NCI-H1694 (cell line): ENCODE results near the gene SINHCAF.

ENCODE experiments used
- DNase-seq: peaks from one replicate; lab custom pipeline; 2025; lab: John Stamatoyannopoulos, UW

The SINHCAF gene

DNA sequence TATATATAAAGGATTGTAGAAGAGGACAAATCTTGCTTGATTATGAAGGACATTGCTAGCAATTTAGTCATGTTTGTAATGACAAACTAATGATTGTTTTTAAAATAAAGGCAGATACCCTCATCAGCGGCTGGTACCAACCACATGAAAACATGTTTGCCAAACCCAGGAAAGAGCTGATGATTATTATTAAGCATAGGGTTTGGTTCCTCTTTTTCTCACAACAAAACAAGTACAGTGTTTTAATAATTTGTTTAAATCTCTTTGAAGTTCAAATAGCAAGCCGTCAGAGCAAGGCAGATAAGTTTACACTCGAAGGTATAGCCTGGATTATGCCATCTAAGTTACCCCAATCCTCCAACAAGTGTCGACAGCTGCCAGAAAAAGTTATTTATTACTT, 5.3 kb upstream of the SINHCAF start:
- no peak for DNase-seq

DNA sequence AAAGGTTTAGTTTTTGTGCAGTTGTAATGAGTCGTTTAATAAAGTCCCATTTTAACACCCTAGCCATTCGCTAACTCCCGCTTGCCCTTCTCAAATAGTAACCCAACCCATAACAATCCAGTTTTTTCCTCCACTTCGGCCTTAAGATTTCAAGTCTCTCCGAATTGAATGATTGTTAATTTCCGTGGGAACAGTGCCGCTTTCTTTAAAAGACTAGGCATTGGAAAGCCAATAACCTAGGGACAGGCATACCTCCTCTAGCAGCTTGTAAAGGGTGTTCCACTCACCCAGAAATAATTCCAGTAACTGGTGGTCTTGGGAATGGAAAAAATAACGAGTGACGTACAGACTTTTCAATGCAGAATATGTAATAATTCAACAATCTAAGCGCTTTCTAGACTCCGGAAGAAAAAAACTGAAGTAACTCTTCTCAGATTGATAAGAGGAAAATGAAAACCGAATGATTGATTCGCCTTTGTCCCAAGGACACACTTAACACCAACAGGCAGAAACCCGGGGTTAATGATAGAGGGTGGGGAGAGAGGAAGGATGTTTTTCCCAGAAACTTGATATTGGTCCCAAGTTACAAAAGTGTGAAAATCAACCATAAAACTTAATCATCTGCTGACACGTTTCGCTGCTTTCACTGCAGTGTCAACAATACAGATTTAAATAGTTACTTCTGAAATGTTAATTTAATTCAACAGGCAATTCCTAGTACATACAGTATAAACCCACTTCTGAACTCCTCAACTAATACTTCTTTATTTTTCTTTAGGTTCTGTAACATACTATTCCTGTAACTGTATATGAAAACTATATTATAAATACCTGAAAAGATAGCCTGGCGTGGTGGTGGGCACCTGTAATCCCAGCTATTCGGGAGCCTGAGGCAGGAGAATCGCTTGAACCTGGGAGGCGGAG, 1.0 kb upstream of the SINHCAF start:
- no peak for DNase-seq

DNA sequence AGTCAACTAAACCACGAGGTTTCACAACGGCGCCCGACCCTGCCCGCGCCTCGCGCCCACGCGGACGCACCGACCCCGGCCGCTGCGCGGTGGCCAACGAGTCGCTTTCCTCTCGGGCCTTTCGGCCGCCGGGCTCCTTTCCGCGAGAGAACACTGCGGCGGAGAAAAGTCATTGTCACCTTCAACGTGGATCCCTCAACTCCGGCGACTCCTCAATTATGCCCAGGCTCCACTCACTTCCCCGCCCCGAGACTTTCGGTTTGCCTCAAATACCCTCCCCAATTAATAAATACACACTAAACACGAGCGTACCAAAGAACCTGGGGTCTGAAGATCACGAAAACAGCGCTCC, 450 bp downstream of the SINHCAF start:
- DNase-seq: no peak

DNA sequence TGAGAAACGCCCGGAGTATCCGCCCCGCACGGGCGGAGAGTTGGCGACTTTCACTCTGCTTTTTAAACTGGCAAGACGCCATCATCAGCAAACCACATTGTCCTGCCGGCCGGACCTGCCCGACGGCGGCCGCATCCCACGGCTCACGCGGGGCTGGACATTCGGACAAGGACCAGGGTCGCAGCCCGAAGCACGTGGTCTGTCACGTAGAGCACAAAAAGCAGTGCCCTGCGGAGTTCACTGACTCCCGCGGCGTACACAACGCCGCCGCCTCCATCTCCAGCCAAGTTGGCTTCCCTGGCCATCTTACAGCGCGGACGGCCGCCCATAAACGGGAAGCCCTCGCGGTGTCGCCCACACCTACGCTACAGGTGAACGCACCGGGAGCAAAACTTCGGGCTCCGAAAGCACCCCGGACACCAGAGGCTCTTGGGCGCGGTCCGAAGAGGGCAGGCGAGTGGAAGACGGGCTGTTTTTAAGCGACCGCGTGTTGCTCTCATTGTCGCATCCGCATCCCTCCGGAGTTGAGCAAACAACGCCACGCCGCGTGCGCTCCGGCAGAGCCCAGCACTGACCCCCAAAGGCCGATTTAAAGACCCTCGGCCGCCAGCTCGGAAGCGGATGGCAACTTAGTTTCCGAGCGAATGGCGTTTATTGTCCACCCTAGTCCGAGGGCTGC, 966 bp downstream of the SINHCAF start:
- peak; percentile 11 for DNase-seq

DNA sequence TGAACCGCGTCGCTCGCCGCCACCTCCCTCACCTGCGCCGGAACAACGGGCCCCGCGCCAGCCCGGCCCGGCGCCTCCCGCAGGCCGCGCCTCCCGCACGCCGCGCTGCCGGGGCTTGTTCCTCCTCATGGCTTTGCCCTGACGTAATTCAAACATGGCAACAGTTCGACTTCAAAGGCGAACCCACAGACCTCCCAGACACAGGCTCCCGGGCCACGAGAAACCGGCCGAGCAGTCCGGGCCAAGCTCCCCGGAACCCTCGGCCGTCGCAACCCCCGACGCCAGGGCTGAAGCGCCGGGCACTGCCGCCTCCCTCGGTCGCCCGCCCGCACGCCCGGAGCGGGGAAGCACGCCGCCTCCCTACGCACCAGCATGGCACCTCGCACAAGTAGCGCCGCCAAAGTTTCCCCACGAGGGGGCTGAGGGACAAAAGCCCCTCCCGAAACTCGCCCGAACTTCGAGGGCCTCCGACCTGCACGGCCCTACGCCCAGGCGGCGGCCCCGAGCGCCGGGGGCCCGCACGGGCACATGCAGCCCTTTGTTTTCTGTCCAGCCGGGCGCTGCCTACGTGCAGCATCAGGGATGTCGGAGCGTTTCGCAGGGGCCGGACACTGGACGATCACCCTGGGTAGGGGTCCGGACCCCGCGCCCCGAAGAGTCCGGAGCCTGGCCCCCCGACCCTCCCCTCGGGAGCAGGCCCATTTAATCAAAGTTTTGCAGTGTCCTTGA, 1.7 kb downstream of the SINHCAF start:
- DNase-seq: peak; percentile 66

DNA sequence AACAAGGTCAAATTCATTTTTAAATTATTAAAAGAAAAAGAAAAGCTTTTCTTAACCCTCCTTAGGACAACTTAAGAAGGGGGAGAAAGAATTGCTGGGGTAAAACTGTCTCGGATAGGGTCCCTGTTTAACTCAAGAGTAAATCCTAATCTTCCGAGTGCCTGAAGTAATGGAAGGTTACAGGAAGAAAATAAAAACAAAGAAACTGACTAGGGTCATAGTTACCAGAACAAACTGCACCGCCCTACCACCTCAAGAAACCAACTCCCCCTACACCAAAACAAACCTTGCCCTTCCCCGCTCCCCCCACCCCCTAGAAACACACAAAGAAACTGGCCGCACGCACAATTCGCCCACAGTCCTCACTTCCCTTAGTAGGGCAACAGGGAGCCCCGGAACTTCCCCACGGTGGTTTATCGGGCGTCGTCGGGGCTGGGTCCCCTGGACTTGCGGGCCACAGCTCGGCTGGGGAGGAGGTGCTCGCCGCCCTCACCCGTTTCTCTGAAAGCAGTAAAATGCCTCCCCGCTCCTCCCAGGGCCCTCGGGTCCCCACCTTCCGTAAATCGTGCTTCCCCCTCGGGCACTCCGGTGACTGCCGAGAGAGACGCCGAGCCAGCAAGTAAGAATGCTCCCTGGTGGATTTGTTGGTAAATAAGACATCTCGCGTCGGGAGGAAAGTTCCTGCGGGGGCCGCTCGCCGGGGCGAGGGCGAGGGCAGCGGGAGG, 2.4 kb downstream of the SINHCAF start:
- DNase-seq: no peak

DNA sequence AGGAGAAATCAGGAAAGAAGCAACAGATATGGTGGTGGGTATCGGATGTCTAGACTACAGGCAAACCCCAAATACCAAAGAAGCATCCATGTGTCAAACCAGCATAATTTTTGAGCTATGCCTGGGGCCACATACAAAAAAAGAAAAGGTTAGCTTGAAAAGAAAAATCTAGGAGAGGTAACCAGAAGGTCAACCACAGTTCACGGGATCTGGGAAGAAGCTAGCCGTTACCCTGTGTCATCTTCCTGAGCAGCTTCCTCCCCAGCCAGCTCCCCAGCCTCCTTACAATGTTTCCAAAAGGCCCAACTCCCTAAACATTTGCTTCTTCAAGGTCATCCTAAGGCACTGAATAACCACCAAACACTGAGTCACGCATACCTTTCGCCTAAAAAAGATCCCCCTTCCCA, 3.1 kb downstream of the SINHCAF start:
- no peak for DNase-seq

DNA sequence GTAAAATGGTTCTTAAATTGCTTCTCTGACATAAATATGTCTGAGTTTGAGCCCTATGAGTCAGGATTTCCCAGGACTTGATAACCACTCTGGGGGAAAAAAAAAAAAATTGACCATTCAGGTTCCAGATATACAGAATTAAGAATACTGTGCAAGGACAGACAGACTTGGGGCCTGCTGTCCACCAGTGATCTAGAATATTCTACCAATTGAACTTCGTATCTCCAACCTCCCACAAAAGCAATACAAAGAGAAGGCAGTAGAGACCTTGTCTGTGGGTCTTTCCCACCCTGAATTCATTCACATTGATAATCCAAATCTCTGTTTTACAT, 4.1 kb downstream of the SINHCAF start:
- no peak for DNase-seq

DNA sequence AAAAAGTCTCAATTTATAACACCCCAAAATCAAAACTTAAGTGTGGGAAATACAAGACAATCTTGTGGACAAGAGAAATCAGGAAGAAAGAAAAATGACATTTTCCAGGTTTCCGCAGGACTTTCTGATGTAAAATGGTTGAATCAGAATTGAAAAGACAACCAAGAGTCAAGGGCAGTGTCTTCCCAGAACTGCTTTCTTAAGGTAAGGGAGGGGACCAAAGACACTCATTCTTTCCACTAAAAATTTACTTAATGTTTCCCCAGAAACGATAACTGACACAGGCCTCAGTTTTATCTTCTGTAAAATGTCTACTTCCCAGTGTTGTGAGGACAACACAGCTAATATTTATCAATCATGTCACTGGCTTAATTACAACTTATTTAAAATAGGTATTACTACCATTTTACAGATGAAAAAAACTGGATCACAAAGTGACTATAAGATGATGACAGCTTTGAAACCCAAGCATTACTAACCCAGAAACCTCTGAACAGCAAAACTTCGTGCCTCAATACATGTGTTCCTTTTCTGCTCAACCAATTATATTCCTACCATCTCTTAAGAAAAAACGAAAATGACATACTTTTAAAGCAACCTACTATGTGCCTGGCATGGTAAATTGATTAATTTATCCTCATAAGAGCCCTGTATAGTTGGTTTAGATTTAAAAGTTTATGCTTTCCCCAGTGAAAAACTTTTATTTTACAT, 4.6 kb downstream of the SINHCAF start:
- no peak for DNase-seq

DNA sequence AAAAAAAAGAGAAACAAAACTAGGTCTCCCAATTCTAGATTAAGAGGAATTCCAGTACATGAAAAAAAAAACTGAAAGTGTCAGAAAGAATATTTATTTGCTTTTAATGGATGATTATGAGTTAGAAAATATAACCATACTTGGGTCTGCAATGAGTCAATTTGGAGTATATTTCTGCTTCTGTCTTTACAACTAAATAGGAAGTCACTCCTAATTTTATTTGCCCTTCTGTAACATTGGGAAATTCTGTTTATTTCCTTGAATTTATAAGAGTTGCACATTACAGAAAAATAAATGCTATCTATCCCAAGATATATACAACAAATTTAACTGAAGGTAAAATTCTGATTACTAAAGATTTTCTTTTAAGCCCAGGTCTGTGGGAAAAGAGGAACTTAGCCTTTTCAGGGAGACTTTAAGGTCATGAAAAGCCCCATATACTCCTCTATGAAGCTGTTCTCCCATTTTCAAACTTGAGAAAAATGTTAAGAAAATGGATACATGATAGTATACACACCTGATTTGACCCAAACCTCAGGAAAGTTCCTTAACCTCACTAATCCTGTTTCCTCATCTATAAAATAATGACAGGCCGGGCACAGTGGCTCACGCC, 7.2 kb downstream of the SINHCAF start:
- DNase-seq: no peak

DNA sequence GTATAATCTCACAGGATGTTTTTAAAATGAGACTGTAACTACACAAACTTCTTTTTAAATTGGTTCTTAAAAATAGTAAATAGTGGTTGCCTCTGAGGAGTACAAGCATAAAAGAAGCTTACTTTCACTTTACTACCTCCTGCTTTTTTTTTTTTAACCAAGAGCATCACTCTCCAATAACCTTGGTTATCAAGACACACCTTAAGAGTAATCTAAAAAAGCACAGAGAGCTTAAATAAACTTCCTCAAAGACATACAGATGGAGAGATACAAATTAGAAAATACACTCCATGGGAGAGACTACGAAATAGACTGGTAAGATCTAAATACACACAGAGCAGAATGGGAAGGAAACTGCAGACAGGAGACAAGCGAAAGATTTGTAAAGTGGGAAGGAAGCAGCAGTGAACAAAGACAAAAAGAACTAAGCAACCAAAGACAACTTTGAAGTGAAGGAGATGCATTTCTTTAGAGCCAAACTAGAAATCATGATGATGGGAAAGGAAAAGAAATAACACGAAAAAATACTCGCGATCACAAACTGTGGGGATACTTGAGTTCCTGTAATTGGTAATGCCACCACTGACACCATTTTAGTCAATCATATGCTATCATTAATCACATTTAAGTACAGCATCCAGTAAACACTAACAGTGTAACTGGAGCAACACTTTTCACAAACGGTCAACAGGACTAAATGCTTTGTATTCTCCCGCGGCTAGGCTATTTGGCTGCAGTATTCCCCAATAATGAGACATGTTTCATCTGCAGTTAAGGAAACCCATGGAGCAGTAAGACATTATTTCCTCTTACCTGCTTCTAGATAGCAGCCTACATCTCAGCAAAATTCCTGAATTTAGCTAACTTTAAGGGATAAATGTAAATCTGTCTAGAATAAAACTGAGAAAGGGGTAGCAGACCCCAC, 8.2 kb downstream of the SINHCAF start:
- DNase-seq: no peak

DNA sequence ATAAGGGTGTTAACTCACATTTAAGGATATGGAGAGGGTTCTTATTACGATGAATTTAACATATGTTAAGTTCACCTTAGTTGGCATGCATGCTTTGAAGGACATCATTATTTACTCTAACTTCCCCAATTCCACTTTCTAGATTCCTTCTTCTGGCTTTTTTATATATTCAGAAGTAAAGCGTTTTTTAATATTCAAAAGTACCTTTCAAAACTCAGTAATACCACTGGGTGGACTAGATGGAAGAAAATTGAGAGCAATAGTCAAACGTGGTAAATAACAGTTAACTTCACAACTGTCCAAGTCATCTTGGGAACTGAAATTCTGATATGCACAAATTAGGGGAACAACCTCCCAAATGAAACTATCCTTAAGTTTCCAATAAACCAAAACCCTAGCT, 9.1 kb downstream of the SINHCAF start:
- no peak for DNase-seq

DNA sequence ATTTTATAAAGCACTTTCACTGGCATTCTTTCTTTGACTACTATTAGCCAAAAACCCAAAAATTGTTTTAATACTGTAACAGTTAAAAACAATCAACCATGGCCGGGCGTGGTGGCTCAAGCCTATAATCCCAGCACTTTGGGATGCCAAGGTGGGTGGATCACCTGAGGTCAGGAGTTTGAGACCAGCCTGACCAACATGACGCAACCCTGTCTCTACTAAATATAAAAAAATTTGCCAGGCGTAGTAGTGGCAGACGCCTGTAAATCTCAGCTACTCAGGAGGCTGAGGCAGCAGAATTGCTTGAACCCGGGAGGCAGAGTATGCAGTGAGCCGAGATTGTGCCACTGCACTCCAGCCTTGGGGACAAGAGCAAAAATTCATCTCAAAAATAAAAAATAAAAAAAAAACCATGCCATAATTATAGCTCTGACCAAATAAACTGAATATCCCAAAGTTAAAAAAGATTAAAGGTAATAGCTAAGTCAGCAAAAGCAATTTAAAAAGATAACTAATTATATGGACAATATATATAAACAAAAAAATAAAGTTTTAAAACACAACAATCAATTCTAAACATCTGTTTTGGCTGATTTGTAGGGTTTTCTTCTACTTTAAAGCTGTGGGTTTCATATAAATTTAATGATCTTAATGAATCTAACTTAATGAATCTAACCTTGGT, 10.0 kb downstream of the SINHCAF start:
- no peak for DNase-seq

DNA sequence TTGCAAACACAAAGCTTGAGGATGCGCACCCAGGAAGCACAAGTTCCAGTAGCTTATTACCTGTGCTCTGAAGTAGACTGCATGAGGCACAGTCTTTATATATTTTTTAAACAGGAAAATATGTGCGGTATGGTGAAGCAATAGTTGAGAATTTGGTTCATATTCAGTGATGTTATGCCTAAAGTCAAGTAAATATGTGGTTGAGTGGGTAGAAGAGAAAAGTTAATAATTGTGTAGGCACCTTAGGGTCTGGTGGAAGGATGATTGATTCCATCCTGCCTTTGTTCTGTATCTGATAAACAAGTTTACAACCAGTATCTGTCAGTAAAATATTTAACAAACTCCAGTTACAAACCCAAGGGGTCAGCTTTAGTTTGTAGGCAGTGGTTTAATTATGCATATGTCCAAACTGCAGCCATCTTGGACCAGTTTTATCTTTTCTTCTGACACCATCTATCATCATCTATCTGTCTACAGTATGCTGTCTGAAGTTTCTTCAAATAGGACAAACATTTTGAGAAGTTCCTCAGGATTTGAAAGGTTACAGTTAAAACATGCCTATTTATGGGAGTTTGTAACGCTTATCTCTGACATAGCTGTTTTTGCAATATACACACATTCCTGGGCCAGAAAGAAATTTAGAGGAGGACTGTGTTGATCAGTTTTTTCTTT, 10.8 kb downstream of the SINHCAF start:
- DNase-seq: no peak

DNA sequence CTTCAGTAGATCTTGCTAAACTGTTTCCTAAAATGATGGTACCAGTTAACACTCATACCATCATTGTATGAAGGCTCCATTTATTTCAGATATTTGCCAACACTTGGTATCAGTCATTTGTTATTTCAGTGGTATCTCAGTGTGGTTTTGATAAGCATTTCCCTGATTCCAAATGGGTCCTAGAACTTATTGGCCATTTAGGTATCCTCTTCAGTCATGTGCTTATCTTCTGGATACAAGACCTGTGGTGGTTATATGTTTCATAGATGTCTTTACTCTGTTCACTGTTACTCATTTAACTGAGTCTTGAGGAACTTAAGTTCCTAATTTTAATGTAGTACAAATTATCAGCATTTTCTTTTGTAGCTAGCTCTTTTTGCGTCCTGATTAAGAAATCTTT, 13.5 kb downstream of the SINHCAF start:
- no peak for DNase-seq

DNA sequence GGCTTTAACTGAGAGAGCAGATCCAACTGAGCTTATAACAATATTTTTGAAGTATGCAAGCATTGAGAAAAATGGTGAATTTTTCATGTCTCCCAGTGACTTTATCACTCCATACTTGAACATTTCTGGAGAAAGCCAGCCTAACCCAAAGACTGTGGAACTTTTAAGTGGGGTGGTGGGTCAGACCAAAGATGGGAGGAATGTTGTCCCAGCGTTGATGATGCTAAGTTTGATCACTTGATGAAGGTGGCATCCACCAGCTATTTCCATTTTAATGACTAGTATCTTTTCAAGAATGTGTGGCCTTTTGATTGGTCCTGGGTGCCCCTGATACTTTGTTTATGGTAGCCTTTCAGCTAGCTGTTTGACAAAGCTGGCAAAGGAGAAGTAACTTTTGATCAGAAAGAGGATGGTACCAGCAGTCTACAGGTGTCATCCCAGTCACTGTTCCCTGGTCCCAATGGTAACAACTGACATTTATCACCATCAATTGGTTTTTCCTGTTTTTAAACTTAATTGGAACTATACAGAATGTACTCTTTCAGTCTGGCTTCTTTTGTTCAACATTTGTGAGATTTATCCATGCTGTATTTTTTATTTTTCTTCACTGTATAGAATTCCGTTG, 14.2 kb downstream of the SINHCAF start:
- DNase-seq: no peak

DNA sequence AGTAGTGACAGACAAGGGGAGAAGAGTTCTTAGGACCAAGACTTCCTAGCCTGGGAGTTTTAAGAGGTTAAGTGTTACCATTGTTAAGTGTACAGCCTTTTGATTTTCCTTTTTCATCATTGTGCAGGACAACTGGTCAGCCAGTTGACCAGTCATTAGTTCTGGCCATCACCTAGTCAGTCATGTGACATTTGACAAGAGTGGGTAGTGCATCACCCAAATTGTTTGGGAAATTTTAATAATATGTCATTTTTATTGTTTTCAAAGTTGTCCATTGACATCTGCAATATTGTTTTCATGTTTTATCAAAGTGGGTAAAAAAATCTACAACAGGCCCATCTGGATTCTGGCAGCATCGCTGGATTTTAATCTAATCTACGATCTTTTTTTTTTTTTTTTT, 15.5 kb downstream of the SINHCAF start:
- DNase-seq: no peak

DNA sequence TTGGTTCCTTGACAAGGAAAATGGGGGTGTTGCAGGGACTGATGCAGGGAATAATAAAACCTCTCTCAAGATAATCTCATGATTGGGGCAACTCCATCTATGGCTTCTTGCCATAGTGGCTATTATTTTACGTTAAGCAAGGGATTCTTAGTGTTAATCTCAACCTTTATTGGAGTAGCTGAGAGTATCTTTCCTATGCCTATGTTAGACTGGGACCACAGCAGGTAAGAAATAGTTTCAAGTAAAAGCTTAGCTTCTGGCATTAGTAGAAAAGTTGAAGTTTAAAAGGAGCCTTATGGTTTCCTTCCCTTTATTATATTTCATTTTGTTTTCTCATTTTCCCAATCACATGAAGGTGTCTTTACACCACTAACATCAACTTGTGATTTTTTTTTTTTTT, 16.7 kb downstream of the SINHCAF start:
- no peak for DNase-seq

DNA sequence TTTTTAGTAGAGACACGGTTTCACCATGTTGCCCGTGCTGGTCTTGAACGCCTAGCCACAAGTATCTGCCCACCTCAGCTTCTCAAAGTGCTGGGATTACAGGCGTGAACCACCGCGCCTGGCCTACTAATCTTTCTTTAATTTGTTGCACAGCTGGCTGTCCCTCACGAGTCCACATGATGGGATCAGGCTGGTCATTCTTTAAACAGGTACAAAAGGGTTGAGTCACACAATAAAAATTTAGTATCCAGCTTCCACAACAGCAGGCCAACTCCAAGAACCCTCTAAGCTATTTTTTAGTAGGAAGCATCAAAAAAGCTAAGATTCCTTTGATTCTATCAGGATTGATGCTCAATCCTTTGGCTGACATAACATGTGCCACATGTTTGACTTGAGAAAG, 17.8 kb downstream of the SINHCAF start:
- no peak for DNase-seq
